ENCODE measurements around the gene TMEFF2. TPM values are rescaled to one million over a fixed set of nuclear protein-coding genes. Genes with fewer than 3 reads are reported as not detected.

Gene TMEFF2
- 10 to 100 TPM; 15.3 to 39.8 (median 24.7) TPM for polyA plus RNA-seq (ENCODE audit: insufficient read length in 10 of 10)
- long read RNA-seq, donor 1, transcript TMEFF2-201 (10 exons, 2,604 nt): major isoform, 7 of 8 reads
- long read RNA-seq, donor 1, partial matches to known transcripts: 0 of 8 reads
- long read RNA-seq, donor 1, other reads (novel, unspliced or antisense): 0 of 8 reads
- long read RNA-seq, donor 2, transcript TMEFF2-201 (10 exons, 2,604 nt): major isoform, 6 of 11 reads
- long read RNA-seq, donor 2, partial matches to known transcripts: 5 of 11 reads
- long read RNA-seq, donor 2, other reads (novel, unspliced or antisense): 0 of 11 reads
- long read RNA-seq, donor 3: 0 reads
- long read RNA-seq, donor 4, partial matches to known transcripts: 0 of 3 reads
- long read RNA-seq, donor 4, other reads (novel, unspliced or antisense): 0 of 3 reads
- long read RNA-seq, donor 5, transcript TMEFF2-201 (10 exons, 2,604 nt): major isoform, 17 of 25 reads
- long read RNA-seq, donor 5, partial matches to known transcripts: 7 of 25 reads
- long read RNA-seq, donor 5, other reads (novel, unspliced or antisense): 0 of 25 reads
- long read RNA-seq, donor 6, transcript TMEFF2-201 (10 exons, 2,604 nt): major isoform, 10 of 10 reads
- long read RNA-seq, donor 6, partial matches to known transcripts: 0 of 10 reads
- long read RNA-seq, donor 6, other reads (novel, unspliced or antisense): 0 of 10 reads
- long read RNA-seq, donor 7, transcript TMEFF2-201 (10 exons, 2,604 nt): major isoform, 7 of 7 reads
- long read RNA-seq, donor 7, partial matches to known transcripts: 0 of 7 reads
- long read RNA-seq, donor 7, other reads (novel, unspliced or antisense): 0 of 7 reads
- long read RNA-seq, donor 8, transcript TMEFF2-201 (10 exons, 2,604 nt): major isoform, 5 of 5 reads
- long read RNA-seq, donor 8, partial matches to known transcripts: 0 of 5 reads
- long read RNA-seq, donor 8, other reads (novel, unspliced or antisense): 0 of 5 reads
- long read RNA-seq, donor 9: 0 reads

- peak; percentile 81 to 96 (median 88) for DNase-seq
Observed at GRCh38 chr2:192194866-192195547, at the start of gene TMEFF2. TMEFF2 (minus strand) TSS chr2:192194933; CDS start chr2:192194524, 409 bp downstream.

- DNase-seq: no peak
Observed at GRCh38 chr2:192243488-192243887, 48.8 kb upstream of the TMEFF2 start.

GRCh38 chr2:192236136-192236535 is 41.4 kb upstream of the TMEFF2 start:
- no peak for DNase-seq

GRCh38 chr2:192230889-192231453 is 36.2 kb upstream of the TMEFF2 start:
- no peak for DNase-seq

- no peak for DNase-seq
Observed at GRCh38 chr2:192228685-192229084, 34.0 kb upstream of the TMEFF2 start.

- no peak for DNase-seq
Observed at GRCh38 chr2:192218970-192219369, 24.2 kb upstream of the TMEFF2 start.

- no peak for DNase-seq
Observed at GRCh38 chr2:192218377-192218776, 23.6 kb upstream of the TMEFF2 start.

- DNase-seq: no peak
Observed at GRCh38 chr2:192216336-192216735, 21.6 kb upstream of the TMEFF2 start.

- DNase-seq: peak in 1 of 3 donors; percentile 27
Observed at GRCh38 chr2:192215096-192215877, 20.6 kb upstream of the TMEFF2 start.

GRCh38 chr2:192208848-192209247 is 14.1 kb upstream of the TMEFF2 start:
- no peak for DNase-seq

GRCh38 chr2:192206399-192206798 is 11.7 kb upstream of the TMEFF2 start:
- no peak for DNase-seq

GRCh38 chr2:192203876-192204275 is 9.1 kb upstream of the TMEFF2 start:
- no peak for DNase-seq

GRCh38 chr2:192202373-192202772 is 7.6 kb upstream of the TMEFF2 start:
- DNase-seq: no peak

GRCh38 chr2:192201116-192201515 is 6.4 kb upstream of the TMEFF2 start:
- DNase-seq: no peak

- peak in 1 of 3 donors; percentile 46 for DNase-seq
Observed at GRCh38 chr2:192197357-192197756, 2.6 kb upstream of the TMEFF2 start.

- peak in 1 of 3 donors; percentile 67 for DNase-seq
Observed at GRCh38 chr2:192196421-192197194, 1.9 kb upstream of the TMEFF2 start.

- peak in 2 of 3 donors; percentile 49 to 90 for DNase-seq
Observed at GRCh38 chr2:192195548-192196418, 1.1 kb upstream of the TMEFF2 start.

- no peak for DNase-seq
Observed at GRCh38 chr2:192194265-192194865, 368 bp downstream of the TMEFF2 start.

Data from muscle of back (tissue), 13 donors.